ENCODE measurements around the gene CUL9.

The CUL9 gene

GRCh38 chr6:43173591-43174262 lies 8.3 kb upstream of the CUL9 start:
- no peak for DNase-seq (ENCODE audit: low read depth)

- peak; percentile 99 for DNase-seq (ENCODE audit: low read depth)
These were observed 7.5 kb upstream of the CUL9 start for GRCh38 chr6:43174263-43175112.

- DNase-seq (ENCODE audit: low read depth) = no peak
These were observed 6.1 kb upstream of the CUL9 start for GRCh38 chr6:43175676-43176422.

- DNase-seq (ENCODE audit: low read depth) = no peak
These were observed 5.6 kb upstream of the CUL9 start for GRCh38 chr6:43176423-43176786.

- no peak for DNase-seq (ENCODE audit: low read depth)
These were observed 3.8 kb upstream of the CUL9 start for GRCh38 chr6:43178150-43178549.

- DNase-seq (ENCODE audit: low read depth) = no peak
These were observed 2.8 kb upstream of the CUL9 start for GRCh38 chr6:43178951-43179830.

- DNase-seq (ENCODE audit: low read depth) = no peak
These were observed 1.9 kb upstream of the CUL9 start for GRCh38 chr6:43180058-43180457.

- DNase-seq (ENCODE audit: low read depth) = no peak
These were observed 1.0 kb upstream of the CUL9 start for GRCh38 chr6:43180985-43181384.

GRCh38 chr6:43181621-43181941 lies 415 bp upstream of the CUL9 start:
- DNase-seq (ENCODE audit: low read depth) = no peak

- DNase-seq (ENCODE audit: low read depth) = no peak
These were observed 1.4 kb downstream of the CUL9 start for GRCh38 chr6:43183441-43183840.

GRCh38 chr6:43184268-43184985 lies 2.4 kb downstream of the CUL9 start:
- no peak for DNase-seq (ENCODE audit: low read depth)

GRCh38 chr6:43185391-43185985 lies 3.5 kb downstream of the CUL9 start:
- no peak for DNase-seq (ENCODE audit: low read depth)

- no peak for DNase-seq (ENCODE audit: low read depth)
These were observed 4.0 kb downstream of the CUL9 start for GRCh38 chr6:43186019-43186418.

GRCh38 chr6:43186706-43187105 lies 4.7 kb downstream of the CUL9 start:
- no peak for DNase-seq (ENCODE audit: low read depth)

- DNase-seq (ENCODE audit: low read depth) = no peak
These were observed 5.8 kb downstream of the CUL9 start for GRCh38 chr6:43187821-43188220.

- no peak for DNase-seq (ENCODE audit: low read depth)
These were observed 6.4 kb downstream of the CUL9 start for GRCh38 chr6:43188426-43188825.

GRCh38 chr6:43189776-43190304 lies 7.8 kb downstream of the CUL9 start:
- no peak for DNase-seq (ENCODE audit: low read depth)

- DNase-seq (ENCODE audit: low read depth) = no peak
These were observed 10.9 kb downstream of the CUL9 start for GRCh38 chr6:43192911-43193310.

GRCh38 chr6:43193929-43194328 lies 11.9 kb downstream of the CUL9 start:
- no peak for DNase-seq (ENCODE audit: low read depth)

GRCh38 chr6:43196337-43196736 lies 14.3 kb downstream of the CUL9 start:
- DNase-seq (ENCODE audit: low read depth) = no peak

GRCh38 chr6:43199912-43200311 lies 17.9 kb downstream of the CUL9 start:
- no peak for DNase-seq (ENCODE audit: low read depth)
